ENCODE results near the gene BSDC1.

Gene BSDC1

DNA sequence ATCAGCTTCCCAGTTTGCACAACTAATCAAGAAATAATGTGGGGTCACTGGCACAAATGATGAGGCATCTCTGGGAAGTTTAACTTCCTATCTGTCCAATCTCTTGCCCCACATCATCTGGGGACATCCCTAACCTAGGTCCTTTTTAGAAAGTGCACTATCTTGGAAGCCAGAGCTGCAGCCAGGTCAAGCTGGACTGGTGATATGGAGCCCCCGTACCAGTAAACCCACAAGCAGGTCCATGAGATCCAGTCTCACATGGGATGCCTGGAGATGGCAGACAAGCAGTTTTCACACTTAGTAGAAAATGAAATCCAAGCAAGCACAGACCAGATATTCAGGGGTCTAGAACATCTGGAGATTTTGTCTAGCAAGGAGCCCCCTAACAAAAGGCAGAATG, 27.5 kb upstream of the BSDC1 start:
- no peak overlapping the region for H3K4me3 ChIP-seq (ENCODE audit: control insufficient read depth, low read depth, low read length)
- TF ChIP-seq, protein P1, sequence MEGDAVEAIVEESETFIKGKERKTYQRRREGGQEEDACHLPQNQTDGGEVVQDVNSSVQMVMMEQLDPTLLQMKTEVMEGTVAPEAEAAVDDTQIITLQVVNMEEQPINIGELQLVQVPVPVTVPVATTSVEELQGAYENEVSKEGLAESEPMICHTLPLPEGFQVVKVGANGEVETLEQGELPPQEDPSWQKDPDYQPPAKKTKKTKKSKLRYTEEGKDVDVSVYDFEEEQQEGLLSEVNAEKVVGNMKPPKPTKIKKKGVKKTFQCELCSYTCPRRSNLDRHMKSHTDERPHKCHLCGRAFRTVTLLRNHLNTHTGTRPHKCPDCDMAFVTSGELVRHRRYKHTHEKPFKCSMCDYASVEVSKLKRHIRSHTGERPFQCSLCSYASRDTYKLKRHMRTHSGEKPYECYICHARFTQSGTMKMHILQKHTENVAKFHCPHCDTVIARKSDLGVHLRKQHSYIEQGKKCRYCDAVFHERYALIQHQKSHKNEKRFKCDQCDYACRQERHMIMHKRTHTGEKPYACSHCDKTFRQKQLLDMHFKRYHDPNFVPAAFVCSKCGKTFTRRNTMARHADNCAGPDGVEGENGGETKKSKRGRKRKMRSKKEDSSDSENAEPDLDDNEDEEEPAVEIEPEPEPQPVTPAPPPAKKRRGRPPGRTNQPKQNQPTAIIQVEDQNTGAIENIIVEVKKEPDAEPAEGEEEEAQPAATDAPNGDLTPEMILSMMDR (IDR thresholded peaks at IDR 0.05; ENCODE audit: control insufficient read depth, insufficient read depth, low read depth, low read length, missing control alignments) = no peak
- DNase-seq (ENCODE audit: low read depth) = no peak

DNA sequence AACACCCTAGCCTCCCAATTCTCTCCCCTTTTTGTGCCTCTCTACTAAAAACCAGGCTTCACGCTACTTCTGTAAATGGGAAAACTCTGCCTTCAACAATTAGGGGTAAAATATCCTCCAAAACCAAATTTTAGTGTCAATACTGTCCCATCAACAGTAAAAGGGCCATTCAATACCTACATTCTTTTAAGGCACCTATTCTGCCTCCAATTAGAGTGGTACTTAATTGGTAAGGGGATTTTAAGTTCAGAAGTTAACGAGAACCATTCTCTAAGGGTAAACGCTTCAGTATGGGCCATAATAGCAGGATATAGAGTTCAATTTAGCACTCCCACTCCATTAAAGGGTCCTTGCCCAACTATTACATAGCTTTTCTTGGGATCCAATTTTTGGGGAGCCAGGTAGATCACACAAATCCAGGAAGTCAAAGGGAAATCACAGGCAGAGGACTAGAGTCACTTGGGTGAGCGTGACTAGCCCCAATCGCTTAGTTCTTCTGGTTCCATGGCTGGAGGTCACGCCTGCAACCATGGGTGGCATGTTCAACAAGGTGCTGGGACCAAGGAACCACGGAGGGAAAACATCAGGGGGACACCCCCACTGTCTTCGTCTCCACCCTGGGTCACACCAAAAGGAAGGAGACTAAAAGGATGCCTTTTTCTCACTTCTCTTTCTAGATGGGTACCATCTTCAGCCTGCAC, 20.1 kb upstream of the BSDC1 start:
- DNase-seq (ENCODE audit: low read depth) = no peak
- TF ChIP-seq, protein P1 (IDR thresholded peaks at IDR 0.05; ENCODE audit: control insufficient read depth, insufficient read depth, low read depth, low read length, missing control alignments) = no peak
- no peak overlapping the region for H3K4me3 ChIP-seq (ENCODE audit: control insufficient read depth, low read depth, low read length)

DNA sequence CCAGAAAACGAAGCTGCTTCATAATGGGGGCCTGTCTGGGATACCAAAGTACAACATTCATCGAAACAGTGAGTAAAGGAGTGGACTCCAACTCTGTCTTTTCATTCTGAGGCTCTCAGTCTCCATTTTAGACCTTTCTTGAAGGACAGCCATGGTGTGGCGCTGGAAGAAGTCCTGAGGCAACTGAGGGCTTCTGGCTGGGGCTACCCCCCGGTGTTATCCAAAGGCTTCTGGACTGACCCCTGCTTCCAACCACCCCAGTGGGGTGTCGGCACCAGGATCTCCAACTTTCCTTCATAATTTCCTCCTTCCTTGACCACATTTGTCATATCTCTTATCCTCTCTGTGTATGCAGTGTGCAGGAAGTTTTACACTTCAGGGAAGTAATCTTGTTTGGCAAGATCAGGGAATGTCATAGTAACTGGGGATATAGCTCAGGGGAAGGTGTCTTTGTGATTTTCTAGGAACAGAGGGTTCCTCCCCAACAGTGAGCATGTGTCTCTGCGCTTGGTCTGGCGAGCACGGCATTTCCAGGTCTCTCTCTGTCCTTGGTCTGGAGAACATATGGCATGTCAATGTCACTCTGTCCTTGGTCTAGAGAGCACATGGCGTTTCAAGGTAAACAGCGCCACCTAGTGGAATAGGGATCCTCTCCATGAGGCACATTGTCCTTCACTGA, 19.4 kb upstream of the BSDC1 start:
- no peak overlapping the region for H3K4me3 ChIP-seq (ENCODE audit: control insufficient read depth, low read depth, low read length)
- DNase-seq (ENCODE audit: low read depth) = no peak
- TF ChIP-seq, protein P1 (IDR thresholded peaks at IDR 0.05; ENCODE audit: control insufficient read depth, insufficient read depth, low read depth, low read length, missing control alignments) = peak; percentile 80

DNA sequence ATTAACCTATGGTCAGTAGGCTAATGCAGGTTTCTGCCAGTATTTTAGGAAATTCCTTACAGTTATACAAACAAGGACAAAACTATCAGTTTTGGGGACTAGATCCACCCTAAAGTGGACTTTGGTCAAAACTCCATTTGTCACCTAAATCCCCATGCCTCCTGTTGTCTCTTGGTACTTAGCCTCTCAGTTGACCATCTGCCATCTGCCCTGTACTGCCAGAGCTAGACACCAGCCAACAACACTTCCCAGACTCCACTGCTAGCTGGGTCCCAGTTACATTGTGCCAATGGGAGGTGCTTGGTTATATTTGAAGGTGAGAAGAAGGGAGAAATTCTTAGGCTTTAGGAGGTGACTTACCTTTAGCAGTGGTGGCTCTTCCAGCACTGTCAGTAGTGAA, 17.0 kb upstream of the BSDC1 start:
- H3K4me3 ChIP-seq (ENCODE audit: control insufficient read depth, low read depth, low read length) = no peak overlapping the region
- DNase-seq (ENCODE audit: low read depth) = no peak
- TF ChIP-seq, protein P1 (IDR thresholded peaks at IDR 0.05; ENCODE audit: control insufficient read depth, insufficient read depth, low read depth, low read length, missing control alignments) = no peak

DNA sequence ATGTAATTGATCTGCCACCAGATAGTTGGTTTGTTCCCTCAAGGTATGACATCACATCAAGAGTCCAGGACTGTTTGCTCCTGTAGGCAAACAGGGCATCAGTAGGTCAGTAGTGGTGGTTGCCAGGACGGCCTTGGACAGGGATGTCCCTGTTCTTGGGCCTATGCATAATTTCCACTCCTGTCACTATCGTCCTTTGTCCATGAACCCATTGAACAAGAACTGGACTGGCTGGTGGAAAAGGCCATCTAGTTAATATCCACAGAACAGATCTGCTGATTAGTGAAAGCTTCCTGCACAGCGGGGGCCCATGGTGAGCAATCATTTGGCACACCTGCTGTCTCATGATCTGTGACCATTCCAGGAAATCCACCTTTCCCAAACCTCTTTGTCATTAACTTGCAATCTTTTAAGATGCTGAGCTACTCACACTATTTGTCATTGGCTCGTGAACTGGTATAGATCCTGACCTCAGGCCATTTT, 12.4 kb upstream of the BSDC1 start:
- no peak overlapping the region for H3K4me3 ChIP-seq (ENCODE audit: control insufficient read depth, low read depth, low read length)
- TF ChIP-seq, protein P1 (IDR thresholded peaks at IDR 0.05; ENCODE audit: control insufficient read depth, insufficient read depth, low read depth, low read length, missing control alignments) = no peak
- no peak for DNase-seq (ENCODE audit: low read depth)

DNA sequence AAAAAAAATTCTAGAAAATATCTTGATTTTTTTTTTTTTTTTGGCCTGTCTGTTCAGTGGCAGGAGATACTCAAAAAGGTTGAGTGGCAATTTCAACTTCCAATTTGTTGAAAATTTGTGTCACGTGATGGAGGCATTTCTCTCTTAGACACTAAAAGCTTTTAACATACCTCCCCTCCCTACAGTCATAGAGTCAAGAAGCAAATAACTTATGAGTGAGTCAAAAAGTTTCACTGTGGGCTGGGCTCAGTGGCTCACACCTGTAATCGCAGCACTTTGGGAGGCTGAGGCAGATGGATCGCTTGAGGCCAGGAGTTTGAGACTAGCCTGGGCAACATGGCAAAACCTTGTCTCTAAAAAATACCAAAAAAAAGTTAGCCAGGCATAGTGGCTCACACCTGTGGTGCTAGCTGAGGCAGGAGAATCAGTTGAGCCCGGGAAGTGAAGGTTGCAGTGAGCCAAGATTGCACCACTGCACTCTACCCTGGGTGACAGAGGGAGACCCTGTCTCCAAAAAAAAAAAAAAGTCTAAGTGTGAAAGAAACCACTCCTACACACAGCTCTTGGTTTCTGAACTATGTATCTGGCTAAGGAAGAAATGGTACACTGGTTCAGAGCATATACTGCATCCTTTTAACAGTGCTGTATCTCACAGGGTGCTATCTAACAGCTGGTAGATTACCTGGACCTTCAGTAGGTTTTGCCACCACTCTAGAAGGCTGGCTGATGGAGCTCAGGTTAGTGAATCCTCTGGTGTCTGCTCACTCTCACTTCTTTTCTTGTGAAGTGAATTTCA, 11.6 kb upstream of the BSDC1 start:
- TF ChIP-seq, protein P1 (IDR thresholded peaks at IDR 0.05; ENCODE audit: control insufficient read depth, insufficient read depth, low read depth, low read length, missing control alignments) = no peak
- DNase-seq (ENCODE audit: low read depth) = no peak
- no peak overlapping the region for H3K4me3 ChIP-seq (ENCODE audit: control insufficient read depth, low read depth, low read length)

Data from AG09309 (cell line).